Ishikawa (cell line): ENCODE data around the gene ZBED4.

ENCODE experiments used
- CEBPB ChIP-seq: IDR thresholded peaks from 2 replicates; pipeline ENCODE4 v1.6.1; 2012
- CREB1 ChIP-seq: IDR thresholded peaks from 2 replicates; pipeline ENCODE4 v1.6.1; 2012; ENCODE audit warnings: low read depth
- EGR1 ChIP-seq: IDR thresholded peaks from 2 replicates; pipeline ENCODE4 v1.6.1; 2012
- EP300 ChIP-seq: IDR thresholded peaks from 2 replicates; pipeline ENCODE4 v1.6.1; 2012; ENCODE audit warnings: borderline replicate concordance
- FOXM1 ChIP-seq: IDR thresholded peaks from 2 replicates; pipeline ENCODE4 v1.6.1; 2012; ENCODE audit warnings: low read depth, borderline replicate concordance
- NFIC ChIP-seq: IDR thresholded peaks from 2 replicates; pipeline ENCODE4 v1.6.1; 2012
- RAD21 ChIP-seq: IDR thresholded peaks from 2 replicates; pipeline ENCODE4 v1.6.1; 2012; ENCODE audit warnings: low read depth
- REST ChIP-seq: IDR thresholded peaks from 2 replicates; pipeline ENCODE4 v1.6.1; 2012; ENCODE audit warnings: low read depth, mild to moderate bottlenecking
- TAF1 ChIP-seq: IDR thresholded peaks from 2 replicates; pipeline ENCODE4 v1.6.1; 2012; ENCODE audit warnings: low read depth, mild to moderate bottlenecking
- TCF12 ChIP-seq: IDR thresholded peaks from 2 replicates; pipeline ENCODE4 v1.6.1; 2012; ENCODE audit warnings: low read depth
- TEAD4 ChIP-seq: IDR thresholded peaks from 2 replicates; pipeline ENCODE4 v1.6.1; 2012
- YY1 ChIP-seq: IDR thresholded peaks from 2 replicates; pipeline ENCODE4 v1.6.1; 2012; ENCODE audit warnings: low read depth
- ZBTB7A ChIP-seq: IDR thresholded peaks from 2 replicates; pipeline ENCODE4 v1.6.1; 2012; ENCODE audit warnings: low read depth
- TF ChIP-seq, protein P1 (sequence below): IDR thresholded peaks from 2 replicates; pipeline ENCODE4 v1.6.1; 2012
- TF ChIP-seq, protein P2 (sequence below): IDR thresholded peaks from 2 replicates; pipeline ENCODE4 v1.6.1; 2012

ZBED4 gene

DNA sequence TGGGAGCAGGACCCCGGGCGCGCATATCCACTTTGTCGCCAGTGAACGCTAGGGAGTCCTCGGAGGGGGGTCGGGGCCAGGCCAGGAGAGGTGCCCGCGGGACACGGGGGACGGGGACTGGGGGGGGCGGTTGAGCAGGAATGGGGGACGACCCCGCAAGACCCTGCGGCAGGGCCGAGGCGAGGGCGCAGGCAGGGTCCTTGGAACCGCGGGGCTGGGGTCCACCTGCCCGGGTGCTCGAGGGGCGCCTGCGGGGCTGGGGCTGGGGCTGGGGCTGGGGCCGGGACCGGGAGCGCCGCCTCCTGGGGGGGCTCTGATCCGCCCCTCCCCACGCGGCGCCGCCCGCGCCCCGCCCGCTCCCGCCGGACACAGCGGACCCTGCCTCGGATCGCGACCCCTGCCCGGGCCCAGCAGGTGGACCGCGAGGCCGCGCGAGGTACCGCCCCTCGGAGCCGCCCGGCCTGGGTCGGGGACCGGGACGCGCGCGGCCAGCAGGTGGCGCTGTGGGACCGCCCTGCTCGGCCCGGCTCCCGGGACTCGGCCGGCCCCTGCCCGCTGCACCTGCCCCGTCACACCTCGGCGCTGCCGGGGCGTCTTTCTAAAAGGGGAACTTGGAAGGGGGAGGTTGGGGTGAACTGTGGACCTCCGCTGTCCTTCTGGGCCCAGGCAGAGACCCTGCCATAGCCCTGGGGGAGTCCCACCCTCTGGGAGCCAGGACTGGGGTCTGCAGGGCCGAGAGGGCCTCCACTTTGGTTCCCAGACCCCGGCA, 75.8 kb downstream of the ZBED4 start:
- TF ChIP-seq RAD21 (peak; percentile 84), CREB1 (no peak), ZBTB7A (peak; percentile 74)
- TF ChIP-seq, protein P1, sequence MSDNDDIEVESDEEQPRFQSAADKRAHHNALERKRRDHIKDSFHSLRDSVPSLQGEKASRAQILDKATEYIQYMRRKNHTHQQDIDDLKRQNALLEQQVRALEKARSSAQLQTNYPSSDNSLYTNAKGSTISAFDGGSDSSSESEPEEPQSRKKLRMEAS, result peak; percentile 20; the same call in 1 of the 2 replicates

GRCh38 chr22:49929994-49930575, 76.4 kb downstream of the ZBED4 start:
- TF ChIP-seq EP300 (no peak), EGR1 (no peak), NFIC (no peak), CEBPB (no peak), YY1 (no peak), TEAD4 (no peak), CREB1 (no peak), ZBTB7A (no peak), TCF12 (no peak), TAF1 (no peak)
- TF ChIP-seq, protein P2, sequence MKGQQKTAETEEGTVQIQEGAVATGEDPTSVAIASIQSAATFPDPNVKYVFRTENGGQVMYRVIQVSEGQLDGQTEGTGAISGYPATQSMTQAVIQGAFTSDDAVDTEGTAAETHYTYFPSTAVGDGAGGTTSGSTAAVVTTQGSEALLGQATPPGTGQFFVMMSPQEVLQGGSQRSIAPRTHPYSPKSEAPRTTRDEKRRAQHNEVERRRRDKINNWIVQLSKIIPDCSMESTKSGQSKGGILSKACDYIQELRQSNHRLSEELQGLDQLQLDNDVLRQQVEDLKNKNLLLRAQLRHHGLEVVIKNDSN, result no peak
- TF ChIP-seq, protein P1, result no peak

GRCh38 chr22:49930596-49931412, 77.2 kb downstream of the ZBED4 start:
- TF ChIP-seq, protein P1, result no peak
- no peak for TF ChIP-seq CEBPB
- TF ChIP-seq EGR1, result no peak
- no peak for TF ChIP-seq FOXM1
- TF ChIP-seq REST, result no peak
- peak; percentile 84 for TF ChIP-seq RAD21
- TF ChIP-seq TCF12, result no peak

- TF ChIP-seq, protein P1, result no peak
- TF ChIP-seq, protein P2, result no peak
- TF ChIP-seq TEAD4 (no peak), CREB1 (no peak), RAD21 (no peak), YY1 (no peak)
Measured at GRCh38 chr22:49933236-49934159, 79.9 kb downstream of the ZBED4 start.

- 0 out of 2 replicates have a peak, but pooled peaks have one; percentile 24 for TF ChIP-seq ZBTB7A
- TF ChIP-seq RAD21, result no peak
- TF ChIP-seq REST, result no peak
- no peak for TF ChIP-seq TEAD4
Measured at GRCh38 chr22:49934160-49934890, 80.7 kb downstream of the ZBED4 start.
